ENCODE measurements around the gene SLC39A11.

The SLC39A11 gene

DNA sequence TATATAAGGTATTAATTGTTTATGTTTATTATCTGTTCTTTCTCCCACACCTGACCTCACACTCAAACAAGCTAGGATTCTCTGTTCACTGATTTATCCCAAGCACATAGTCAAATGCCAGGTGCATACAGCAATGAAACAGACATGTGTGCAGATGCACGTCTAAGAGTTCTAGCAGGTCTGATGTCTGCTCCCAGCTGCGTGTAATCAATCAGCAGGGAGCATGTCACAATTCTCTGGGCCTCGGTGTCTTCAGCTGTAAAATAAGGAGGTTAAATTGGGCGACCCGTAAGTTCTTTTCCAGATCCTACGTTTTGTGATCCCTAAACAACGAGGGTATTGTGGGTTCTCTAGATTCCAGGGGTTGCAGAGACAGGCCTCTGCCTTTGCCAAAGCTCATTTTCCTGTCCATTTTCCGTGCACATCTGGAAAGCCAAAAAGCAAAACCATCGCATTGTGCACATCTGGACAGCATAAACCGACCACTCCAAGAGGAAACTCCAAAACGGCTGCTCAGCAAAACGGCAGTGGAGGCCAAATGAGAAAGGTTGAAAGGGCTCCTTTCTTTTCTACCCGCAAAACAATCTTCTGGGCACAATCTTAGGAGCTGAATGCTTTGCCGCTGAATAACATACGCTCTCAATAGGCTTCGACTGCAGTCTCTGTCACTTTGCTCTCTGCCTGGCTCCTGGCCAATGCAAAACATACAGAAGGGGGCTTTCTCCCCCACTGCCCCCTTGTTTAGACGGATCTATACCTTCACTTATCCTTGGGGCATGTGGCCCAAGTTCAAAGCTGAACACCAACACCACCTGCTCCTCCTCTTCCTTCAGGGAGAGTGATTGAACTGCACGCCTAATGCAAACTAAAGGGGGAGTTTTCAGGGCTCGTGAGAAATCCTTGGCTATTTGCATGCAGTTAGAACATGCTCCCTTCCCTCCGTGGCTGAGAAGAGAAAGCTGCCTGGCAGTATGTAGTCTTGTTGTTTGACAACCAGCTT, 426.3 kb downstream of the SLC39A11 start:
- TF ChIP-seq, protein P1, sequence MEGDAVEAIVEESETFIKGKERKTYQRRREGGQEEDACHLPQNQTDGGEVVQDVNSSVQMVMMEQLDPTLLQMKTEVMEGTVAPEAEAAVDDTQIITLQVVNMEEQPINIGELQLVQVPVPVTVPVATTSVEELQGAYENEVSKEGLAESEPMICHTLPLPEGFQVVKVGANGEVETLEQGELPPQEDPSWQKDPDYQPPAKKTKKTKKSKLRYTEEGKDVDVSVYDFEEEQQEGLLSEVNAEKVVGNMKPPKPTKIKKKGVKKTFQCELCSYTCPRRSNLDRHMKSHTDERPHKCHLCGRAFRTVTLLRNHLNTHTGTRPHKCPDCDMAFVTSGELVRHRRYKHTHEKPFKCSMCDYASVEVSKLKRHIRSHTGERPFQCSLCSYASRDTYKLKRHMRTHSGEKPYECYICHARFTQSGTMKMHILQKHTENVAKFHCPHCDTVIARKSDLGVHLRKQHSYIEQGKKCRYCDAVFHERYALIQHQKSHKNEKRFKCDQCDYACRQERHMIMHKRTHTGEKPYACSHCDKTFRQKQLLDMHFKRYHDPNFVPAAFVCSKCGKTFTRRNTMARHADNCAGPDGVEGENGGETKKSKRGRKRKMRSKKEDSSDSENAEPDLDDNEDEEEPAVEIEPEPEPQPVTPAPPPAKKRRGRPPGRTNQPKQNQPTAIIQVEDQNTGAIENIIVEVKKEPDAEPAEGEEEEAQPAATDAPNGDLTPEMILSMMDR (IDR thresholded peaks at IDR 0.05; ENCODE audit: control extremely low read depth, extremely low read depth, low read depth, missing control alignments) = no peak
- DNase-seq (ENCODE audit: extremely low spot score) = no peak
- POLR2A ChIA-PET = no interaction called here
- CTCF ChIA-PET = interaction anchor here (0.8 to 2.4 kb wide), 4 partner anchors 14 to 109 kb away, joined by 3 to 7 read pairs (median 4); no protein-coding TSS in a partner anchor

DNA sequence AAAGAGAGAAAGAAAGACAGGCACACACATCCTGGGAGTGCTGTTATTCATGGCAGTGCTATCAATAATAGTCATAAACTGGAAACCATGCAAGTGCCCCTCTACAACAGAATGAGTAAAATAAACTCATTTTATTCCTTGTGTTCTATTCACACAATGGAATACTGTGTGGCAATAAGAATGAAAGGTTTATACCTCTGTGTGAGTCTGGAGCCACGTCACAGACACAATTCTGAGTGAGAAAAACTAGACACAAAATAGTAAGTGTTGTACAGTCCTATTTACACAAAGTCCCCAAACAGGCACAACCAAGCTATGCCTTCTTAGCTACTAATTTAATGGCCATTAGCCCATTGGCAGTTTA, 429.7 kb downstream of the SLC39A11 start:
- TF ChIP-seq, protein P1 (IDR thresholded peaks at IDR 0.05; ENCODE audit: control extremely low read depth, extremely low read depth, low read depth, missing control alignments) = no peak
- no peak for DNase-seq (ENCODE audit: extremely low spot score)
- POLR2A ChIA-PET = no interaction called here
- CTCF ChIA-PET = no interaction called here

DNA sequence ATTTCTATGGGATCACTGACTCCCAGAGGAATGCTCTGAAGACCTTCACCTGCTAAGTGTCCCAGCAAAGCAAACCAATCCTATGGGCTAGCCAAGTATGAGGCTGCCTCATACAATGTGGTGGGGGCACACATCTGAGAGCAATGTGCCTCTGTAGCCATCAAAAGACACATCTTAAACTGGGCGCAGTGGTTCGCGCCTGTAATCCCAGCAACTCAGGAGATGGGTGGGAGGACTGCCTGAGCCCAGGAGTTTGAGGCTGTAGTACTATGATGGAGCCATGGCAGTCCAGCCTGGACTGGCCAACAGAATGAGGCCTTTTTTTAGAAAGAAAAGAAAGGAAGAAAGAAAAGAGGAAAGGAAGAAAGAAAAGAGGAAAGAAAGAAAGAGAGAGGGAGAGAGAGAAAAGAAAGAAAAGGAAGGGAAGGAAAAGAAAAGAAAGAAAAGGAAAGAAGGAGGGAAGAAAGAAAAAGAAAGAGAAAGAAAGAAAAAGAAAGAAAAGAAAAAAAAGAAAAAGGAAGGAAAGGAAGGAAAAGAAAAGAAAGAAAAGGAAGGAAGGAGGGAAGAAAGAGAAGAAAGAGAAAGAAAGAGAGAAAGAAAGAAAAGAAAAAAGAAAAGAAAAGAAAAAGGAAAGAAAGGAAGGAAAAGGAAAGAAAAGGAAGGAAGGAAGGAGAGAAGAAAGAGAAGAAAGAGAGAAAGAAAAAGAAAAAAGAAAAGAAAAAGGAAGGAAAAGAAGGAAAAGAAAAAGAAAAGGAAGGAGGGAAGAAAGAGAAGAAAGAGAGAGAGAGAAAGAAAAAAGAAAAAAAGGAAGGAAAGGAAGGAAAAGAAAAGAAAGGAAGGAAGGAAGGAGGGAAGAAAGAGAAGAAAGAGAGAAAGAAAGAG, 430.3 kb downstream of the SLC39A11 start:
- no peak for DNase-seq (ENCODE audit: extremely low spot score)
- CTCF ChIA-PET = no interaction called here
- TF ChIP-seq, protein P1 (IDR thresholded peaks at IDR 0.05; ENCODE audit: control extremely low read depth, extremely low read depth, low read depth, missing control alignments) = no peak
- POLR2A ChIA-PET = no interaction called here

DNA sequence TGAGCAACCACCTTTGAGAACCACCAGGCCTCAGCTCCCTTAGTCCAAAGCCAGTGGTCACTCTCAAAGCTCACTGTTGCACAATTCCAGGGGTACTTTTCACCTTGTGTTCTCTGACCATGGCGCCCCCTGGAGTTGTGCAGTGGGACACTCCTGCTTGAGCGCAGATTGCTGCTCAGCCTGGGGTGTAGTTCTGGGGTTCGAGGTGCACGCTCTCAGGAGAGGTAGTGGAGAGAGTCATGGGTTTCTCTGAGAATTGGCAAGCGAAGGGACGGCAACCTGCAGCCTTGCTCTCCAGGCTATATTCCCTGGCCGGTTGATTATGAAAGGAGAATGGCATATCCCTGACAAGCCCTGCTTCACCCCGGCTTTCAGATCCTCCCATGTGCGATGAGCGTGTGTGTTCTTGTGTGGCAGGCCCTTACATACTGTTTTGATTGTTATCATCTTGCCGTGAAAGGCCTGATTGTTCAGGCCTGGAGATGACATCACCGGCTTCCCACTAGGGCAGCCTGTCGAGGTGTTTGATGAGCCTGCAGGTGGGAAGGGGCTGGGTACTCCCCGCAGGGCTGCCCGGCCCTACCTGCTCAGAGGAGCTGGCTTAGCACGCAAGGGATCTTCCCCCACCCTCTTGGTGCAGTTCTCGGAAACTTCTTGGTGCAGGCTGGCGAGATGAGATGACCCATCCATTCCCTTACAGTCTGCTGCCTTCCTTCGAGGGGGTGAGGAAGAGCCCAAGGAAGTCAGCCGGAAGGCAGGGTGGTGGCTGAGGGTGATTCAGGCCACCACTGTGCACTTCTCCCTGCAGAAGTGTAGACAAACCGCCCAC, 431.2 kb downstream of the SLC39A11 start:
- ChIA-PET CTCF (interaction anchor here (1.0 to 1.1 kb wide), 2 partner anchors 15 to 102 kb away, joined by 3 to 4 read pairs; no protein-coding TSS in a partner anchor), POLR2A (no interaction called here)
- TF ChIP-seq, protein P1 (IDR thresholded peaks at IDR 0.05; ENCODE audit: control extremely low read depth, extremely low read depth, low read depth, missing control alignments) = no peak
- DNase-seq (ENCODE audit: extremely low spot score) = no peak

DNA sequence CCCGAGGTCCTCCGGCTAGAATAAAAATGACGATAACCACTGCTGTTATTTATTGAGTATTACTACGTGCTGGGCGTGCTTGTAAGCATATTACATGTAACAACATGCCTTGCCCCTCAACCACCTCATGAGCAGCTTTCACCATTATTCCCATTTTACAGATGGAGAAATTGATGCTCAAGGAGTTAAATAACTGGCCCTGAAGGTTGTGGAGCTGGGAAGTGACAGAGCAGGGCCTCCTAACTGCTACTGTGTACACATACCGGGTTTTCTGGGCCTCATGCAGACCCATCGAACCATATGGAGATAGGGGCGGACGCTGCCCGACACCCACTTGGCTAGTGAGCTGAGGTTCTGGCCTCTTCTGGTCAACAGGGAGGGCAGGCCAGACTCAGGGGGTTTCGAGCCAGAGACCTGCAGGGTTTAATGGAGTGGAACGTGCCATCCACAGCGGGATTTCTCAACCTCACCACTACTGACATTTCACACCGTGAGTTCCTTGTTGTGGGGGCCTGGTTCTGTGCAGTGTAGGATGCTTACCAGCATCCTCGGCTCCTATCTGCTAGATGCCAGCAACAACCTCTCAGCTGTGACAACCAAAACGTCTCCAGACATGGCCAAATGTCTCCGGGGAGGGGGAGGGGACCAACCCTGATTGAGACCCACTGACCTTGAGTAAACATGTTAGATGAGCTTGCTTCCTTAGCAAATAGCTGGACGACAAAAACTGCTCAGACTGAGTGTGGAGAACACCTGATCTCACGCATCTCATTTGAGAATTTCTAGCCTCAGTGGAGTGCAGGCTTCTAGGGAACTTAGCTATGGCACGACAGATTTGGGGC, 432.0 kb downstream of the SLC39A11 start:
- POLR2A ChIA-PET = no interaction called here

More for the DNA sequence above, 432.0 kb downstream of the SLC39A11 start:
- no peak for DNase-seq (ENCODE audit: extremely low spot score)
- CTCF ChIA-PET = interaction anchor here (0.9 to 1.1 kb wide), 3 partner anchors 11 to 101 kb away, joined by 3 to 4 read pairs (median 3); no protein-coding TSS in a partner anchor
- TF ChIP-seq, protein P1 (IDR thresholded peaks at IDR 0.05; ENCODE audit: control extremely low read depth, extremely low read depth, low read depth, missing control alignments) = no peak

All from GM10248 (cell line).